ENCODE measurements around the gene TLDC2. TPM values are rescaled to one million over a fixed set of nuclear protein-coding genes. Genes with fewer than 3 reads are reported as not detected.

The TLDC2 gene
- total RNA-seq, 1 donor from 2014 or later, result not detected

DNA sequence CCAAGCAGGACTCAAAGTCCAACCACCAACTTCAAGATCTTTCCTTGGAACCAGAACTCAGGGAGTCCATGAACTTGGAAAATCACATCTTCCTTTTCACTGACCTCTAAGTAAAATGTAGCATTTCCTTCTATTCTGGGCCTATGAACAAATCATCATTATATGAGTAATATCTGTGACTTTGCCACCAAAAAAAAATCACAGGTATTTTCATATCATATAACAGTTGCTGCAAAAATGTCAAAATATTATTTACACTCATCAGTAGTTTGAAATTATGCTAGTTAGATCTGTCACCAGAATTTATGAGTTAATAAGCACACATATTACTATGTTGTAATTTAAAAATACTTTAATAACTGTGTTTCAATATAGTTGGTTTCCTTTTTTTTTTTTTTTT, 27.3 kb upstream of the TLDC2 start:
- peaks cover 45% of the 10 kb centered on the region for H3K4me1 ChIP-seq (ENCODE audit: insufficient read depth, low read length)
- peaks cover 82% of the 10 kb centered on the region for H3K79me2 ChIP-seq (ENCODE audit: insufficient read depth, low read length)
- H3K27me3 ChIP-seq (ENCODE audit: insufficient read depth, low read length), result no peaks in the 10 kb centered on the region
- Mint-ChIP-seq H3K27me3 (ENCODE audit: low read depth, unreplicated experiment) (no peaks in the 10 kb centered on the region), H3K27ac (ENCODE audit: unreplicated experiment) (peak overlapping the region; percentile 98), H3K9me3 (ENCODE audit: unreplicated experiment) (no peaks in the 10 kb centered on the region), H3K4me3 (ENCODE audit: unreplicated experiment) (peak overlapping the region; percentile 62), H3K36me3 (ENCODE audit: low read depth, unreplicated experiment) (peaks cover 11% of the 10 kb centered on the region), H3K4me1 (ENCODE audit: low read depth, unreplicated experiment) (peaks cover 18% of the 10 kb centered on the region)
- peaks cover 14% of the 10 kb centered on the region for H4K20me1 ChIP-seq (ENCODE audit: insufficient read depth, low read length)
- no peak for TF ChIP-seq EZH2 (IDR thresholded peaks at IDR 0.05; ENCODE audit: insufficient read depth, low read length)
- TF ChIP-seq, protein P1, sequence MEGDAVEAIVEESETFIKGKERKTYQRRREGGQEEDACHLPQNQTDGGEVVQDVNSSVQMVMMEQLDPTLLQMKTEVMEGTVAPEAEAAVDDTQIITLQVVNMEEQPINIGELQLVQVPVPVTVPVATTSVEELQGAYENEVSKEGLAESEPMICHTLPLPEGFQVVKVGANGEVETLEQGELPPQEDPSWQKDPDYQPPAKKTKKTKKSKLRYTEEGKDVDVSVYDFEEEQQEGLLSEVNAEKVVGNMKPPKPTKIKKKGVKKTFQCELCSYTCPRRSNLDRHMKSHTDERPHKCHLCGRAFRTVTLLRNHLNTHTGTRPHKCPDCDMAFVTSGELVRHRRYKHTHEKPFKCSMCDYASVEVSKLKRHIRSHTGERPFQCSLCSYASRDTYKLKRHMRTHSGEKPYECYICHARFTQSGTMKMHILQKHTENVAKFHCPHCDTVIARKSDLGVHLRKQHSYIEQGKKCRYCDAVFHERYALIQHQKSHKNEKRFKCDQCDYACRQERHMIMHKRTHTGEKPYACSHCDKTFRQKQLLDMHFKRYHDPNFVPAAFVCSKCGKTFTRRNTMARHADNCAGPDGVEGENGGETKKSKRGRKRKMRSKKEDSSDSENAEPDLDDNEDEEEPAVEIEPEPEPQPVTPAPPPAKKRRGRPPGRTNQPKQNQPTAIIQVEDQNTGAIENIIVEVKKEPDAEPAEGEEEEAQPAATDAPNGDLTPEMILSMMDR (IDR thresholded peaks at IDR 0.05; ENCODE audit: insufficient read depth, low read depth, low read length), result no peak
- H3K27ac ChIP-seq (ENCODE audit: low read depth, low read length), result peak overlapping the region; percentile 88
- H2AFZ ChIP-seq (ENCODE audit: low read depth, low read length), result peak overlapping the region; percentile 15
- H3K36me3 ChIP-seq (ENCODE audit: insufficient read depth, low read length), result no peaks in the 10 kb centered on the region
- peak overlapping the region; percentile 72 for H3K9ac ChIP-seq (ENCODE audit: low read length)
- H3K9me3 ChIP-seq (ENCODE audit: insufficient read depth, low read depth, low read length), result no peaks in the 10 kb centered on the region
- DNase-seq (ENCODE audit: low read depth) (no peak), FAIRE-seq (no peak)
- no peak overlapping the region for H3K4me3 ChIP-seq (ENCODE audit: insufficient read depth, low read depth, low read length)
- H3K4me2 ChIP-seq (ENCODE audit: low read length), result peak overlapping the region; percentile 73

DNA sequence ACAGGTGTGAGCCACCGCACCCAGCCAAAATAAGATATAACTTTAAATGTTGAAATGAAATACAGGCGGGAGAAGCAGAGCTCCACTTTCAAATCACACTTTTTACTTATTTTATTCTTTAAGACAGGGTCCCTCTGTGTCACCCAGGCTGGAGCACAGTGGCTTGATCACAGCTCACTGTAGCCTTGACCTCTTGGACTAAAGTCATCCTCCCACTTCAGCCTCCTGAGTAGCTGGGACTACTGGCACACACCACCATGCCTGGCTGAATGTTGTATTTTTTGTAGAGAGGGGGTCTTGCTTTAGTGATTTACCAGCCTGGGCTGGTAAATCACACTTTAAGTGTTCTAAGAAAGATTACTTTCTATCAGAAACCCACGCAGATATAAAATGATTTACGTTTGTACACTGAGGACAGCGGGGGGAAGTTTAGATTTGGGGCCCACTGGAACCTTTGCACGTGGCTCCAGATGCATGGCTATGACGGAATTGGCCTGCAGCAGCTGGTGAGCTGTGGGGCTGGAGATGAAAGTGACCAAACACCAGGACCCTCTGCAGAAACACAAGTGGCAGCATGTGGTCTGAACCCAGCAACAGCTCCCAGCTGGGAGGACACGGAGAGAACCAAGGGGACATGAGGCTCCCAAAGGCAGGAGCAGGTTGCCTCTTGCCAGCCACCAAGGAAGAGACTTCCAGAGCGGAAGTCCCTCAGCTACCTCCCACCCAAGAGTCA, 26.4 kb upstream of the TLDC2 start:
- Histone ChIP-seq H3K27ac (ENCODE audit: low read depth, low read length) (peak overlapping the region; percentile 66), H3K4me1 (ENCODE audit: insufficient read depth, low read length) (peaks cover 50% of the 10 kb centered on the region), H4K20me1 (ENCODE audit: insufficient read depth, low read length) (peaks cover 22% of the 10 kb centered on the region), H2AFZ (ENCODE audit: low read depth, low read length) (no peak overlapping the region), H3K79me2 (ENCODE audit: insufficient read depth, low read length) (peaks cover 86% of the 10 kb centered on the region), H3K4me3 (ENCODE audit: insufficient read depth, low read depth, low read length) (no peak overlapping the region), H3K27me3 (ENCODE audit: insufficient read depth, low read length) (no peaks in the 10 kb centered on the region), H3K36me3 (ENCODE audit: insufficient read depth, low read length) (no peaks in the 10 kb centered on the region), H3K9me3 (ENCODE audit: insufficient read depth, low read depth, low read length) (no peaks in the 10 kb centered on the region), H3K4me2 (ENCODE audit: low read length) (no peak overlapping the region), H3K9ac (ENCODE audit: low read length) (peak overlapping the region; percentile 23)
- H3K4me3 Mint-ChIP-seq (ENCODE audit: unreplicated experiment), result no peak overlapping the region
- H3K9me3 Mint-ChIP-seq (ENCODE audit: unreplicated experiment), result no peaks in the 10 kb centered on the region
- H3K27me3 Mint-ChIP-seq (ENCODE audit: low read depth, unreplicated experiment), result no peaks in the 10 kb centered on the region
- TF ChIP-seq, protein P1 (IDR thresholded peaks at IDR 0.05; ENCODE audit: insufficient read depth, low read depth, low read length), result no peak
- no peak for TF ChIP-seq EZH2 (IDR thresholded peaks at IDR 0.05; ENCODE audit: insufficient read depth, low read length)
- DNase-seq (ENCODE audit: low read depth) (no peak), FAIRE-seq (no peak)
- peaks cover 11% of the 10 kb centered on the region for H3K36me3 Mint-ChIP-seq (ENCODE audit: low read depth, unreplicated experiment)
- no peak overlapping the region for H3K27ac Mint-ChIP-seq (ENCODE audit: unreplicated experiment)
- H3K4me1 Mint-ChIP-seq (ENCODE audit: low read depth, unreplicated experiment), result peaks cover 21% of the 10 kb centered on the region

DNA sequence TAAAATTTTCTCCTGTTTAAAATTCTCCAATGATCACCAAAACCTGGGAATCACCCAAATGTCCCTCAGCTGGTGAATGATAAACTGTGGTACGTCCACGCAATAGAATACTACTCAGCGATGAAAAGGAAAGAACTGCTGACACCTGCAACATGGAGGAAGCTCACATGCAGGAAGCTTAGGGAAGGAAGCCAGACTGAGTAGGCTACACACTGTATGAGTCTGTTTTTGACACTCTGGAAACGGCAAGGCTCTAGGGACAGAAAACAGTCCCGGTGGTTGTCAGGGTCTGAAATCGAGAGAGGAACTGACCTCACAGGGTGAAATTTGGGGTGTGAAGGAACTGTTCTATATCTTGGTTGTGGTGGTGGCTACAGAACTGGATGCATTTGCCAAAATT, 25.2 kb upstream of the TLDC2 start:
- Histone ChIP-seq H4K20me1 (ENCODE audit: insufficient read depth, low read length) (peaks cover 34% of the 10 kb centered on the region), H3K4me2 (ENCODE audit: low read length) (no peak overlapping the region), H3K27me3 (ENCODE audit: insufficient read depth, low read length) (no peaks in the 10 kb centered on the region), H3K4me1 (ENCODE audit: insufficient read depth, low read length) (peaks cover 53% of the 10 kb centered on the region), H3K4me3 (ENCODE audit: insufficient read depth, low read depth, low read length) (no peak overlapping the region), H3K9ac (ENCODE audit: low read length) (no peak overlapping the region), H3K27ac (ENCODE audit: low read depth, low read length) (no peak overlapping the region), H3K9me3 (ENCODE audit: insufficient read depth, low read depth, low read length) (no peaks in the 10 kb centered on the region), H3K79me2 (ENCODE audit: insufficient read depth, low read length) (peaks cover 88% of the 10 kb centered on the region), H2AFZ (ENCODE audit: low read depth, low read length) (no peak overlapping the region), H3K36me3 (ENCODE audit: insufficient read depth, low read length) (no peaks in the 10 kb centered on the region)
- Mint-ChIP-seq H3K27ac (ENCODE audit: unreplicated experiment) (no peak overlapping the region), H3K36me3 (ENCODE audit: low read depth, unreplicated experiment) (peaks cover 11% of the 10 kb centered on the region), H3K9me3 (ENCODE audit: unreplicated experiment) (no peaks in the 10 kb centered on the region), H3K4me1 (ENCODE audit: low read depth, unreplicated experiment) (peaks cover 20% of the 10 kb centered on the region), H3K27me3 (ENCODE audit: low read depth, unreplicated experiment) (no peaks in the 10 kb centered on the region), H3K4me3 (ENCODE audit: unreplicated experiment) (no peak overlapping the region)
- TF ChIP-seq EZH2 (IDR thresholded peaks at IDR 0.05; ENCODE audit: insufficient read depth, low read length), result no peak
- TF ChIP-seq, protein P1 (IDR thresholded peaks at IDR 0.05; ENCODE audit: insufficient read depth, low read depth, low read length), result no peak
- DNase-seq (ENCODE audit: low read depth) (no peak), FAIRE-seq (no peak)

All from astrocyte (in vitro differentiated cells and primary cell).